ENCODE measurements around the gene C9orf78. TPM values are rescaled to one million over a fixed set of nuclear protein-coding genes. Genes with fewer than 3 reads are reported as not detected.
A peak's percentile ranks its signal among the peaks of the same experiment; 100 is the strongest.

C9orf78 gene
- total RNA-seq, 4 donors from 2014 or later, result 30.2 to 42.2 (median 36.2) TPM

- DNase-seq, result peak in 2 of 3 donors; percentile 80 to 93
- Histone ChIP-seq H3K4me3 (peak overlapping the region in 1 of 4 donors; percentile 10), H3K4me1 (peaks cover 0 to 12% (median 3%) of the 10 kb centered on the region in 4 donors), H3K27ac (peak overlapping the region; percentile 65 to 75 (median 68)), H3K36me3 (peaks cover 0 to 28% (median 0%) of the 10 kb centered on the region in 3 donors), H3K27me3 (no peaks in the 10 kb centered on the region), H3K9me3 (no peaks in the 10 kb centered on the region)
- TF ChIP-seq CTCF (IDR thresholded peaks at IDR 0.05) (no peak), POLR2A (IDR thresholded peaks at IDR 0.05) (no peak)
These were observed 33.9 kb upstream of the C9orf78 start for GRCh38 chr9:129868872-129869486.

GRCh38 chr9:129868023-129868871 is 33.2 kb upstream of the C9orf78 start:
- peaks cover 0 to 20% (median 0%) of the 10 kb centered on the region in 3 donors for H3K36me3 ChIP-seq

GRCh38 chr9:129867136-129868022 is 32.3 kb upstream of the C9orf78 start:
- Histone ChIP-seq H3K27me3 (no peaks in the 10 kb centered on the region), H3K27ac (peak overlapping the region in 3 of 4 donors; percentile 15 to 69 (median 57)), H3K36me3 (peaks cover 0 to 23% (median 0%) of the 10 kb centered on the region in 3 donors), H3K4me3 (no peak overlapping the region), H3K4me1 (peaks cover 0 to 12% (median 3%) of the 10 kb centered on the region in 4 donors), H3K9me3 (no peaks in the 10 kb centered on the region)
- TF ChIP-seq POLR2A (IDR thresholded peaks at IDR 0.05) (no peak), CTCF (IDR thresholded peaks at IDR 0.05) (no peak)
- DNase-seq, result no peak

More at GRCh38 chr9:129868023-129868871, 33.2 kb upstream of the C9orf78 start:
- Histone ChIP-seq H3K27me3 (no peaks in the 10 kb centered on the region), H3K4me1 (peaks cover 0 to 12% (median 3%) of the 10 kb centered on the region in 4 donors), H3K4me3 (no peak overlapping the region), H3K9me3 (no peaks in the 10 kb centered on the region), H3K27ac (peak overlapping the region; percentile 64 to 75 (median 67))
- no peak for DNase-seq
- TF ChIP-seq POLR2A (IDR thresholded peaks at IDR 0.05) (no peak), CTCF (IDR thresholded peaks at IDR 0.05) (no peak)

GRCh38 chr9:129866394-129867135 is 31.5 kb upstream of the C9orf78 start:
- peak in 1 of 3 donors; percentile 51 for DNase-seq
- Histone ChIP-seq H3K4me3 (no peak overlapping the region), H3K36me3 (peaks cover 0 to 32% (median 0%) of the 10 kb centered on the region in 3 donors), H3K27ac (peak overlapping the region in 3 of 4 donors; percentile 15 to 69 (median 57)), H3K9me3 (no peaks in the 10 kb centered on the region), H3K27me3 (no peaks in the 10 kb centered on the region), H3K4me1 (peaks cover 0 to 12% (median 3%) of the 10 kb centered on the region in 4 donors)
- TF ChIP-seq POLR2A (IDR thresholded peaks at IDR 0.05) (no peak), CTCF (IDR thresholded peaks at IDR 0.05) (no peak)

All from Peyer's patch (tissue), 4 donors.